ENCODE data around the gene ADORA2B. TPM values are rescaled to one million over a fixed set of nuclear protein-coding genes. Genes with fewer than 3 reads are reported as not detected.
"Not testable (repeated sequence)": the region's sequence is repeated elsewhere in the genome, so short reads cannot be mapped to it uniquely, and the experiment has no call there.

Gene ADORA2B
- 1 to 10 TPM; 2.1 to 2.6 TPM for total RNA-seq

GRCh38 chr17:15944759-15945526 lies at the start of gene ADORA2B:
TSS of gene ADORA2B (plus strand) at chr17:15945130. CDS start at chr17:15945249, 119 bp downstream.
- ChIA-PET POLR2A (interaction anchor here (0.8 kb wide), 1 partner anchor 14 kb away, joined by 3 read pairs; no protein-coding TSS in a partner anchor), CTCF (interaction anchor here (0.6 to 2.2 kb wide), 5 partner anchors 14 to 115 kb away, joined by 3 to 12 read pairs (median 5); partner anchors contain the start of genes TTC19 and ZSWIM7)

- CTCF ChIA-PET: no interaction called here
Observed at GRCh38 chr17:15896277-15896676, 48.7 kb upstream of the ADORA2B start.

GRCh38 chr17:15896834-15897233 lies 48.1 kb upstream of the ADORA2B start:
- POLR2A ChIA-PET: no interaction called here
- CTCF ChIA-PET: no interaction called here

More at GRCh38 chr17:15896277-15896676, 48.7 kb upstream of the ADORA2B start:
- POLR2A ChIA-PET: no interaction called here

GRCh38 chr17:15899596-15899995 lies 45.3 kb upstream of the ADORA2B start:
- CTCF ChIA-PET, POLR2A ChIA-PET: not testable (repeated sequence)

GRCh38 chr17:15900871-15901270 lies 44.1 kb upstream of the ADORA2B start:
- ChIA-PET POLR2A (no interaction called here), CTCF (no interaction called here)

GRCh38 chr17:15905236-15905635 lies 39.7 kb upstream of the ADORA2B start:
- CTCF ChIA-PET: not testable (repeated sequence)

GRCh38 chr17:15907290-15907689 lies 37.6 kb upstream of the ADORA2B start:
- ChIA-PET CTCF (no interaction called here), POLR2A (no interaction called here)

More at GRCh38 chr17:15905236-15905635, 39.7 kb upstream of the ADORA2B start:
- POLR2A ChIA-PET: not testable (repeated sequence)

- ChIA-PET POLR2A (no interaction called here), CTCF (no interaction called here)
Observed at GRCh38 chr17:15908378-15908777, 36.6 kb upstream of the ADORA2B start.

- ChIA-PET POLR2A (no interaction called here), CTCF (no interaction called here)
Observed at GRCh38 chr17:15909481-15909991, 35.4 kb upstream of the ADORA2B start.

GRCh38 chr17:15910791-15911190 lies 34.1 kb upstream of the ADORA2B start:
- CTCF ChIA-PET: no interaction called here
- POLR2A ChIA-PET: no interaction called here

- POLR2A ChIA-PET: not testable (repeated sequence)
Observed at GRCh38 chr17:15911701-15912100, 33.2 kb upstream of the ADORA2B start.

GRCh38 chr17:15912416-15912955 lies 32.4 kb upstream of the ADORA2B start:
- ChIA-PET CTCF (no interaction called here), POLR2A (no interaction called here)

More at GRCh38 chr17:15911701-15912100, 33.2 kb upstream of the ADORA2B start:
- CTCF ChIA-PET: not testable (repeated sequence)

- ChIA-PET CTCF (no interaction called here), POLR2A (no interaction called here)
Observed at GRCh38 chr17:15913826-15914225, 31.1 kb upstream of the ADORA2B start.

- ChIA-PET POLR2A (no interaction called here), CTCF (no interaction called here)
Observed at GRCh38 chr17:15914400-15915170, 30.3 kb upstream of the ADORA2B start.

- ChIA-PET CTCF (no interaction called here), POLR2A (no interaction called here)
Observed at GRCh38 chr17:15915961-15916360, 29.0 kb upstream of the ADORA2B start.

GRCh38 chr17:15917021-15917437 lies 27.9 kb upstream of the ADORA2B start:
- CTCF ChIA-PET: no interaction called here
- POLR2A ChIA-PET: no interaction called here

- ChIA-PET CTCF (no interaction called here), POLR2A (no interaction called here)
Observed at GRCh38 chr17:15917438-15918027, 27.4 kb upstream of the ADORA2B start.

GRCh38 chr17:15918261-15918660 lies 26.7 kb upstream of the ADORA2B start:
- ChIA-PET CTCF (no interaction called here), POLR2A (no interaction called here)

GRCh38 chr17:15918661-15919259 lies 26.2 kb upstream of the ADORA2B start:
- CTCF ChIA-PET: no interaction called here

GRCh38 chr17:15919466-15919865 lies 25.5 kb upstream of the ADORA2B start:
- POLR2A ChIA-PET: no interaction called here
- CTCF ChIA-PET: no interaction called here

More at GRCh38 chr17:15918661-15919259, 26.2 kb upstream of the ADORA2B start:
- POLR2A ChIA-PET: no interaction called here

All from activated CD8-positive, alpha-beta memory T cell treated with anti-CD3 and anti-CD28 coated beads for 36 hours (primary cell).